Endodermal cell (in vitro differentiated cells): ENCODE results near the gene LPIN3. TPM values are rescaled to one million over a fixed set of nuclear protein-coding genes. Genes with fewer than 3 reads are reported as not detected.
"Not testable (repeated sequence)": the region's sequence is repeated elsewhere in the genome, so short reads cannot be mapped to it uniquely, and the experiment has no call there.

ENCODE experiments used
- DNase-seq: peaks from one replicate; pipeline ENCODE4 v3.0.0-alpha.2; 2017
- H3K27ac ChIP-seq: 2 replicates; pipeline ENCODE4 v1.5.1; 2013; ENCODE audit warnings: mild to moderate bottlenecking, low read depth, low read length, moderate library complexity
- H3K27me3 ChIP-seq: 2 replicates; pipeline ENCODE4 v1.6.1; 2013; ENCODE audit warnings: mild to moderate bottlenecking, low read length, moderate library complexity; ENCODE audit not compliant: insufficient read depth, control insufficient read depth, poor library complexity, severe bottlenecking
- H3K36me3 ChIP-seq: 2 replicates; pipeline ENCODE4 v1.7.0; 2013; ENCODE audit warnings: mild to moderate bottlenecking, low read length, moderate library complexity; ENCODE audit not compliant: control insufficient read depth, insufficient read depth
- H3K4me1 ChIP-seq: one replicate; pipeline ENCODE4 v1.7.0; 2013; ENCODE audit warnings: low read length; ENCODE audit not compliant: control insufficient read depth, insufficient read depth
- H3K4me3 ChIP-seq: 2 replicates; pipeline ENCODE4 v1.5.1; 2013; ENCODE audit warnings: mild to moderate bottlenecking, low read length, moderate library complexity
- H3K9ac ChIP-seq: 2 replicates; pipeline ENCODE4 v1.6.1; 2013; ENCODE audit warnings: mild to moderate bottlenecking, low read length, moderate library complexity; ENCODE audit not compliant: poor library complexity, severe bottlenecking; ENCODE audit errors: extremely low read depth
- H3K9me3 ChIP-seq: 2 replicates; pipeline ENCODE4 v1.6.1; 2013; ENCODE audit warnings: mild to moderate bottlenecking, low read length, moderate library complexity; ENCODE audit not compliant: control insufficient read depth
- H3K27ac Mint-ChIP-seq: 2 replicates; pipeline ENCODE4 v1.8.0; 2020; ENCODE audit warnings: mixed read lengths
- H3K27me3 Mint-ChIP-seq: 2 replicates; pipeline ENCODE4 v1.8.0; 2021; ENCODE audit warnings: mild to moderate bottlenecking, mixed read lengths; ENCODE audit not compliant: insufficient read depth
- H3K36me3 Mint-ChIP-seq: 2 replicates; pipeline ENCODE4 v1.8.0; 2020; ENCODE audit warnings: low read depth, mixed read lengths
- H3K4me1 Mint-ChIP-seq: 2 replicates; pipeline ENCODE4 v1.8.0; 2020; ENCODE audit warnings: mixed read lengths
- H3K4me3 Mint-ChIP-seq: 2 replicates; pipeline ENCODE4 v1.8.0; 2020; ENCODE audit warnings: mild to moderate bottlenecking, moderate library complexity, mixed read lengths
- H3K9me3 Mint-ChIP-seq: 2 replicates; pipeline ENCODE4 v1.8.0; 2020; ENCODE audit warnings: mild to moderate bottlenecking, mixed read lengths
- WGBS, 2 experiments: methylation state at CpG; one replicate each; pipeline versions ENCODE4 v1.1.5 to v1.1.7; 2013; ENCODE audit warnings: missing lambda C conversion rate in 2 of 2, mixed read lengths in 1 of 2; ENCODE audit not compliant: insufficient coverage in 1 of 2, insufficient read length in 1 of 2; 5-methylcytosine and 5-hydroxymethylcytosine counted together
- total RNA-seq, 2 donors: library from RNA; stranded (reverse); fragmentation: NEBNext Ultra II Directional in 1 of 2; extraction: Animal tissue kit (Norgen Biotek cat#: 25700) in 1 of 2; gene quantifications; 2 replicates in 1 of 2; 3 replicates in 1 of 2; pipeline ENCODE4 v1.2.1, GENCODE V29; 2021
- TF ChIP-seq, protein P1 (sequence below): fragments of 200-600 bp; sonication (generic); conservative IDR thresholded peaks from 2 replicates; pipeline ENCODE4 v1.5.0; 2021; ENCODE audit warnings: antibody characterized with exemption, mild to moderate bottlenecking

The LPIN3 gene
- total RNA-seq, 2 donors from 2014 or later = 13.1 to 13.2 TPM

DNA sequence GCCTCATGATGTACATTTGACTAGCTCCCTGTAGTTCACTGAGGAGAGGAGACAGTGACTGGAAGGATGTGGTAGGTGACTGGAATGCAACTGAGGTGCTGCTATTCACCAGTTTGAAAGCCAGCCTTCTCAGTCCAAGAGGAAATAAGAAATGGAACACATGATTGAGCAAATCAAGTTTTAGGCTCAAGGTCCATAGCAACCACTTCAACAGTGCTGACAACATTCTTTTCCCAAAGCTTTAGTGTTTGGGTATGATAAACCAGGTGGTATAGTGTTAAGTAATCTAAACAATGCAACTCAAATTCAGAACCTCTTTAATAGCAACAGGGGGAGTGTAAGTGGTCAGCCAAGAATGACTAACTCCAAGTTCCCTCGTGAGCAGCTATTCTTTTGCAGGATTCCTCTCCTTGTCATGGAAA is 32.3 kb upstream of the LPIN3 start:
- Histone ChIP-seq H3K9me3 (no peaks in the 10 kb centered on the region), H3K27me3 (no peaks in the 10 kb centered on the region), H3K27ac (no peak overlapping the region), H3K9ac (no peak overlapping the region), H3K36me3 (no peaks in the 10 kb centered on the region), H3K4me1 (no peaks in the 10 kb centered on the region), H3K4me3 (no peak overlapping the region)
- DNase-seq = no peak
- Mint-ChIP-seq H3K27ac (no peak overlapping the region), H3K9me3 (no peaks in the 10 kb centered on the region), H3K27me3 (no peaks in the 10 kb centered on the region), H3K36me3 (no peaks in the 10 kb centered on the region), H3K4me3 (no peak overlapping the region), H3K4me1 (peaks cover 4% of the 10 kb centered on the region)
- TF ChIP-seq, protein P1, sequence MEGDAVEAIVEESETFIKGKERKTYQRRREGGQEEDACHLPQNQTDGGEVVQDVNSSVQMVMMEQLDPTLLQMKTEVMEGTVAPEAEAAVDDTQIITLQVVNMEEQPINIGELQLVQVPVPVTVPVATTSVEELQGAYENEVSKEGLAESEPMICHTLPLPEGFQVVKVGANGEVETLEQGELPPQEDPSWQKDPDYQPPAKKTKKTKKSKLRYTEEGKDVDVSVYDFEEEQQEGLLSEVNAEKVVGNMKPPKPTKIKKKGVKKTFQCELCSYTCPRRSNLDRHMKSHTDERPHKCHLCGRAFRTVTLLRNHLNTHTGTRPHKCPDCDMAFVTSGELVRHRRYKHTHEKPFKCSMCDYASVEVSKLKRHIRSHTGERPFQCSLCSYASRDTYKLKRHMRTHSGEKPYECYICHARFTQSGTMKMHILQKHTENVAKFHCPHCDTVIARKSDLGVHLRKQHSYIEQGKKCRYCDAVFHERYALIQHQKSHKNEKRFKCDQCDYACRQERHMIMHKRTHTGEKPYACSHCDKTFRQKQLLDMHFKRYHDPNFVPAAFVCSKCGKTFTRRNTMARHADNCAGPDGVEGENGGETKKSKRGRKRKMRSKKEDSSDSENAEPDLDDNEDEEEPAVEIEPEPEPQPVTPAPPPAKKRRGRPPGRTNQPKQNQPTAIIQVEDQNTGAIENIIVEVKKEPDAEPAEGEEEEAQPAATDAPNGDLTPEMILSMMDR = no peak
- 60% methylated on average over 1 of the region's 1 CpG; no CpG with 5 or more reads in 1 of the 2 experiments for WGBS, 2 experiments

DNA sequence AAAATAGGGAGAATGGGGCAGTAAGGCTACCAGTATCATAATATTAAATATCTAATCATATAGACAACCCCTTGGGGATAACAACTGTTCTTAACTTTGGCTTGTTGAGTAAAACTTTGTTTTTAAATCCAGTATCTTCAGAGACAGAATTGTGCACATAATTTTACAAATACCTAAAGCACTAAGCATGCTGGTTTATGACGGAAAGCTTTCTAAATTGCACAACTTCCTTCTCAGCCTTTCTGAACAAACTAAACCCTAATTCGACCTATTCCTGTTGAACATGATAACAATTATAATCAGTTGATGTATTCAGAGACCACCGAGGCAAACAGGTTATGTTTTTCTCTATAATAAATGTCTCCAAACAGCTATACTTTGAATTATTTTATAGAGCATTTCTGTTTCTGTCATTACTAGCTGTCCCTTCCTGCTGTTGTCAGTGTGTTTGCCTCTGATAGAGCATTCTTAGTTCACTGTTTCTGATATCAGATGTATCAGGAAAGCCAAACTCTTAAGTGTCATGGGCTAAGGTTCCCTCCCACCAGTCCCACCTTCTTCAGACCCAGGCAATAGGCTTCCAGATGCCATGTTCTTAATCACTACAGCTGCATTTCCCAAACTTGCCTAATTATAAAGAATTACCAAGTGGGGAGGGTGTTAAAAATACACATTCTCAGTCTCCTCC is 31.8 kb upstream of the LPIN3 start:
- Histone ChIP-seq H3K27ac (no peak overlapping the region), H3K36me3 (no peaks in the 10 kb centered on the region), H3K27me3 (no peaks in the 10 kb centered on the region), H3K9me3 (no peaks in the 10 kb centered on the region), H3K9ac (no peak overlapping the region), H3K4me1 (no peaks in the 10 kb centered on the region), H3K4me3 (no peak overlapping the region)
- Mint-ChIP-seq H3K27ac (no peak overlapping the region), H3K4me3 (no peak overlapping the region), H3K4me1 (peaks cover 4% of the 10 kb centered on the region), H3K27me3 (no peaks in the 10 kb centered on the region), H3K9me3 (no peaks in the 10 kb centered on the region), H3K36me3 (no peaks in the 10 kb centered on the region)
- TF ChIP-seq, protein P1 = no peak
- no peak for DNase-seq
- 90% methylated on average over 2 to 3 of the region's 3 CpGs for WGBS, 2 experiments

DNA sequence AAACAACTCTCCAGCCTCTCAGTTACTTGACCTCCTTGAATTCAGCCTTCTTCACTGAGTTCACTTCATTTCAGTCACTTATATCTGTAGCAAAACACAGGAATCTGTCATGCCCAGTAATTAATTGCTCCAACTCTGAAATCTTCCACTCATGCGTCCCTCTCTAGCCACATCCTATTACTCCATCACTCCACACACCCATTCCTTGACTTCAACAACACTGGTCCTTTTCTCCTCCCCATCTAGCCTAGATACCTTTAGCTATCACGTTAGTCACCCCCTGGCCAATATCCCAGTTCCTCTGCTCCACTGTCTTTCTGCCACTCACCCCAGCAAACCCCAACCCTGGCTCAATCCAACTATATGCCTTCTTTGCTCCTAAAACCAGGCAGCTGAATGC is 30.8 kb upstream of the LPIN3 start:
- H3K4me3 ChIP-seq = no peak overlapping the region
- DNase-seq = no peak
- TF ChIP-seq, protein P1 = no peak
- Mint-ChIP-seq H3K4me3 (no peak overlapping the region), H3K9me3 (no peaks in the 10 kb centered on the region), H3K36me3 (no peaks in the 10 kb centered on the region), H3K27ac (no peak overlapping the region), H3K27me3 (no peaks in the 10 kb centered on the region), H3K4me1 (peaks cover 4% of the 10 kb centered on the region)
- no peaks in the 10 kb centered on the region for H3K9me3 ChIP-seq
- H3K9ac ChIP-seq = no peak overlapping the region
- WGBS, 2 experiments = 68 to 94% methylated on average over 2 of the region's 2 CpGs
- no peaks in the 10 kb centered on the region for H3K27me3 ChIP-seq
- no peaks in the 10 kb centered on the region for H3K36me3 ChIP-seq
- H3K27ac ChIP-seq = no peak overlapping the region
- no peaks in the 10 kb centered on the region for H3K4me1 ChIP-seq

DNA sequence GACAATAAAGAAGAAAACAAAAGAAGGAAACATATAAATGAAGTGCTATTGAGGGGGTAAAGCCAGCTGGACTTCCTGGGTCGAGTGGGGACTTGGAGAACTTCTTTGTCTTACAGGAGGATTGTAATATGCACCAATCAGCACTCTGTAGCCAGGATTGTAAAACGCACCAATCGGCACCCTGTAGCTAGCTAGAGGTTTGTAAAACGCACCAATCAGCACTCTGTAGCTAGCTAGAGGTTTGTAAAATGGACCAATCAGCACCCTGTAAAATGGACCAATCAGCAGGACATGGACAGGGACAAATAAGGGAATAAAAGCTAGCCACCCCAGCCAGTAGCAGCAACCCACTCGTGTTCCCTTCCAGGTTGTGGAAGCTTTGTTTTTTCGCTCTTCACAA is 28.6 kb upstream of the LPIN3 start:
- not testable (repeated sequence) for H3K4me3 Mint-ChIP-seq

More for the DNA sequence above, 28.6 kb upstream of the LPIN3 start:
- H3K4me3 ChIP-seq, H3K4me1 ChIP-seq, H3K27me3 Mint-ChIP-seq, H3K9me3 ChIP-seq, H3K9me3 Mint-ChIP-seq, H3K27ac Mint-ChIP-seq, H3K27ac ChIP-seq, DNase-seq, H3K27me3 ChIP-seq, H3K9ac ChIP-seq, H3K36me3 ChIP-seq, H3K36me3 Mint-ChIP-seq, H3K4me1 Mint-ChIP-seq: not testable (repeated sequence)
- 77 to 90% methylated on average over 5 to 6 of the region's 6 CpGs for WGBS, 2 experiments
